Activated naive CD4-positive, alpha-beta T cell treated with anti-CD3 and anti-CD28 coated beads, Interleukin-2, amount 50 U/mL, for 24 hours (primary cell): ENCODE data around the gene PBX3.

Experiments used
- H3K27ac Mint-ChIP-seq: one replicate; pipeline ENCODE4 v1.8.0; 2021; ENCODE audit warnings: mild to moderate bottlenecking, mixed read lengths
- H3K27me3 Mint-ChIP-seq: one replicate; pipeline ENCODE4 v1.8.0; 2021; ENCODE audit warnings: mixed read lengths
- H3K36me3 Mint-ChIP-seq: one replicate; pipeline ENCODE4 v1.8.0; 2021; ENCODE audit warnings: mixed read lengths
- H3K4me1 Mint-ChIP-seq: one replicate; pipeline ENCODE4 v1.8.0; 2021; ENCODE audit warnings: mixed read lengths
- H3K4me3 Mint-ChIP-seq: one replicate; pipeline ENCODE4 v1.8.0; 2021; ENCODE audit warnings: mild to moderate bottlenecking, mixed read lengths
- H3K9me3 Mint-ChIP-seq: one replicate; pipeline ENCODE4 v1.8.0; 2021; ENCODE audit warnings: mixed read lengths

Gene PBX3

GRCh38 chr9:126016579-126017290 lies 269.6 kb downstream of the PBX3 start:
- Mint-ChIP-seq H3K36me3 (no peaks in the 10 kb centered on the region), H3K9me3 (no peaks in the 10 kb centered on the region), H3K4me3 (no peak overlapping the region), H3K27me3 (peaks cover 1% of the 10 kb centered on the region), H3K4me1 (no peaks in the 10 kb centered on the region), H3K27ac (no peak overlapping the region)
